Measurements from ENCODE around the gene GMCL2.
A peak's percentile ranks its signal among the peaks of the same experiment; 100 is the strongest.

Gene GMCL2

DNA sequence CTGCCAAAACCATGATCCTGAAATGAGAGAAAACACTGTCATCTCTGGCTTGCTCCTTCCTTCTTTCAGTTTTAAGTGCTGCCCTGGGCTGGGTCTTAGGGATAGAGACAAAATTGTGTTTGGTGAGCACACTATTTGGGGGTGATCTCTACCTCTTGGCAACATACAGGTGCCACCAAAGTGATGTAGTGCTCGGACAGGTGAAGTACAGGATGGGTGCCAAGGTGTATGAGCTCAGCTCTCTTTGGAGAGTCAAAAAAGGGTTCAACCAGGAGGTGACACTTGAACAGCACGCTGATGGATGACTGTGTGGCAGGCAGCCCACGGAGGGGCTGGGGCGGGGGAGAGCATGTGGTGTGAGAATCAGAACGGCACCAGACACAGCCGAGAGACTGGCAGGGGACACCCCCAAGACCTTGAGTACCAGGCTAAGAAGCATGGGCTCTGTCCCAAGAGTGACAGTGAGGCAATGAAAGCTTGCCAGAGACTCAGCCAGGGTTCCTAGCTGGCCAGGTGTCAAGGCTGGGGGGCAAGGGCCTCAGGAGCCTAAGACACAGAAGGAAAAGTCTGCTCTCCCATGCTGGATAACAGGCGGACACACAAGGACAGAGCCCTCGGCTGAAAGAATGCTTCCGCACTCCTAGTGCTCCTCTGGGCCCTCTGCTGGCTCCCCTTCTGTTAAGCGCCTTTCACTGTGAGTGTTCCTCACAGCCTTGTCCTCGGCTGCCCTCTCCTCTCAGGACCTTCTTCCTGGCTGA is 36.0 kb downstream of the GMCL2 start:
- peak in 1 of 2 experiments; percentile 67 for DNase-seq (ENCODE audit: low read depth in 1 of 2, low spot score in 1 of 2)
- no peak for TF ChIP-seq JUND (IDR thresholded peaks at IDR 0.05; ENCODE audit: low read depth)
- in situ Hi-C loops (cut with HindIII; ENCODE audit: low pct_unique_long_range_greater_than_20kb, low sequenced_read_pairs) = no loop called here

- in situ Hi-C loops (cut with HindIII; ENCODE audit: low pct_unique_long_range_greater_than_20kb, low sequenced_read_pairs) = no loop called here
- TF ChIP-seq JUND (IDR thresholded peaks at IDR 0.05; ENCODE audit: low read depth) = no peak
- DNase-seq (ENCODE audit: low read depth in 1 of 2, low spot score in 1 of 2) = no peak
Measured at GRCh38 chr5:178149199-178149932, 37.8 kb downstream of the GMCL2 start.

GRCh38 chr5:178147406-178147805 is 39.8 kb downstream of the GMCL2 start:
- DNase-seq (ENCODE audit: low read depth in 1 of 2, low spot score in 1 of 2) = no peak
- TF ChIP-seq JUND (IDR thresholded peaks at IDR 0.05; ENCODE audit: low read depth) = no peak
- in situ Hi-C loops (cut with HindIII; ENCODE audit: low pct_unique_long_range_greater_than_20kb, low sequenced_read_pairs) = no loop called here

- in situ Hi-C loops (cut with HindIII; ENCODE audit: low pct_unique_long_range_greater_than_20kb, low sequenced_read_pairs) = no loop called here
- peak; percentile 67 to 80 for DNase-seq (ENCODE audit: low read depth in 1 of 2, low spot score in 1 of 2)
- no peak for TF ChIP-seq JUND (IDR thresholded peaks at IDR 0.05; ENCODE audit: low read depth)
Measured at GRCh38 chr5:178145965-178146820, 41.0 kb downstream of the GMCL2 start.

DNA sequence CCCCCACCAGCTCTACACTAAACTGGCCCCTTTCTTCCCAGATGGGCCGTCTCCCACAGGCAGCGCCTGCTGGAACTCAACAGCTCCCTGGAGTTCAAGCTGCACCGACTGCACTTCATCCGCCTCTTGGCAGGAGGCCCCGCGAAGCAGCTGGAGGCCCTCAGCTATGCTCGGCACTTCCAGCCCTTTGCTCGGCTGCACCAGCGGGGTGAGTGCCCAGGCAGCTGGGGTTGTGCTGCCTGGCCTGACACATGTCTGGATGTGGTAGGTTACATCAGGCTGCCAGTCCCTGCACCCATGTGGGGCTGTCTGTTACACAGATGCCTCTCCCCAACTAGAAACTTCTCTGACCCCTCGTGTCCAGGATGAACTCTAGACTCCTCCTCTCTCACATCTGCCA is 43.3 kb downstream of the GMCL2 start:
- no peak for TF ChIP-seq JUND (IDR thresholded peaks at IDR 0.05; ENCODE audit: low read depth)
- in situ Hi-C loops (cut with HindIII; ENCODE audit: low pct_unique_long_range_greater_than_20kb, low sequenced_read_pairs) = no loop called here
- no peak for DNase-seq (ENCODE audit: low read depth in 1 of 2, low spot score in 1 of 2)

DNA sequence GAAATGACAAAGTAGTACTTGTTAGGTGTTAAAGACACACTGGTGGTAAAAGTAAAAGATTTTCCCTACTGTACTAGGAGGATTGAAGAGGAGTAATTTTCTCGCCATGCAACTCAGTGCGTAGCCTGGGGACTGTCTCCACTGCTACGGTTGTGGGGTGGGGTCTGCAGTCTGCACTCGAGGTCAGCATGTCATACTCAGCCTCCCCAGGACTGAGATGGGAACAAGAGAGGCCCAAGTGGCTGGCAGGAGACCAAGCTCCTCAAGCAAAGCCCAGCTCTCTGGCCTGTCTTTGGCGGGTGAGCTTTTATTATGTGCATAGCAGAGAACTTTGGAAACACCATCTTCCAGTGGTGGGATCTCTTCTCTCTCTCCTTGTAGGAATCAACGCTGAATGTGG is 43.9 kb downstream of the GMCL2 start:
- in situ Hi-C loops (cut with HindIII; ENCODE audit: low pct_unique_long_range_greater_than_20kb, low sequenced_read_pairs) = no loop called here
- no peak for DNase-seq (ENCODE audit: low read depth in 1 of 2, low spot score in 1 of 2)
- TF ChIP-seq JUND (IDR thresholded peaks at IDR 0.05; ENCODE audit: low read depth) = no peak

- no peak for TF ChIP-seq JUND (IDR thresholded peaks at IDR 0.05; ENCODE audit: low read depth)
- DNase-seq (ENCODE audit: low read depth in 1 of 2, low spot score in 1 of 2) = no peak
- in situ Hi-C loops (cut with HindIII; ENCODE audit: low pct_unique_long_range_greater_than_20kb, low sequenced_read_pairs) = no loop called here
Measured at GRCh38 chr5:178142642-178143041, 44.5 kb downstream of the GMCL2 start.

DNA sequence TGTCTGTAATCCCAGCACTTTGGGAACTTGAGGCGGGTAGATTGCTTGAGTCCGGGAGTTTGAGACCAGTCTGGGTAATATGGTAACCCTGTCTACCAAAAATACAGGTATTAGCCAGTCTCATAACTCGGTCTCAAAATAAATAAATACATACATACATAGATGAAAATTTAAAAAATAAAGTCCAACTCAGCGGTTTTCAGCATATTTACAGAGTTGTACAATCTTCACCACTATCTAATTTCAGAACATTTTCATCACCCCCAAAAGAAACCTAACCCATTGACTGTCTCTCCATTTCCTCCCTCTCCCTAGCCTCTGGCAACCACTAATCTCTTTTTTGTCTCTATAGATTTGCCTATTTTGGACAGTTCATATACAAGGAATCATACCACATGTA is 45.6 kb downstream of the GMCL2 start:
- no peak for TF ChIP-seq JUND (IDR thresholded peaks at IDR 0.05; ENCODE audit: low read depth)
- in situ Hi-C loops (cut with HindIII; ENCODE audit: low pct_unique_long_range_greater_than_20kb, low sequenced_read_pairs) = no loop called here
- DNase-seq (ENCODE audit: low read depth in 1 of 2, low spot score in 1 of 2) = no peak

DNA sequence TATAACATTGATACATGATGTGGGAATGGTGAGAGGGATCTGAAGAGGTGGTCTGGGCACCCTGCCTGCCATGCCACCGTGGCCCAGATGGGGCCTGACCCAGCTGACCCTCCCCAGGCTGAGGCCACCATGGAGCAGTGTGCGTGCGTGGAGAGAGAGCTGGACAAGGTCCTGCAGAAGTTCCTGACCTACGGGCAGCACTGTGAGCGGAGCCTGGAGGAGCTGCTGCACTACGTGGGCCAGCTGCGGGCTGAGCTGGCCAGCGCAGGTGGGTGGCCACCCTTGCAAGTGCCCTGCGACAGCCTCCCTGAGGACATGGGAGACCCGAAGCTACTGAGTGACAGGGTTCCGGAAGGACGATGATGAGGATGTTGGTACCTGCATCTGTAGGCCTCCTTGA is 49.2 kb downstream of the GMCL2 start:
- DNase-seq (ENCODE audit: low read depth in 1 of 2, low spot score in 1 of 2) = no peak
- in situ Hi-C loops (cut with HindIII; ENCODE audit: low pct_unique_long_range_greater_than_20kb, low sequenced_read_pairs) = no loop called here
- TF ChIP-seq JUND (IDR thresholded peaks at IDR 0.05; ENCODE audit: low read depth) = no peak

GRCh38 chr5:178136990-178137389 is 50.2 kb downstream of the GMCL2 start:
- no peak for TF ChIP-seq JUND (IDR thresholded peaks at IDR 0.05; ENCODE audit: low read depth)
- in situ Hi-C loops (cut with HindIII; ENCODE audit: low pct_unique_long_range_greater_than_20kb, low sequenced_read_pairs) = no loop called here

More at GRCh38 chr5:178136990-178137389, 50.2 kb downstream of the GMCL2 start:
- DNase-seq (ENCODE audit: low read depth in 1 of 2, low spot score in 1 of 2) = no peak

All from T47D (cell line).